OCI-LY7 (cell line): Measurements from ENCODE around the gene SMG9. TPM values are rescaled to one million over a fixed set of nuclear protein-coding genes. Genes with fewer than 3 reads are reported as not detected.

Source experiments
- BruUV-seq: library from RNA; stranded (reverse); fragments of 400-500 nt; replicated peaks from 2 replicates; lab custom pipeline; 2021; lab: Mats Ljungman, UMichigan
- CTCF ChIA-PET: fragments of 300-600 bp; sonication (Branson Sonifier 250); formaldehyde crosslinking; loops from one replicate; lab custom pipeline; 2022; ENCODE audit warnings: antibody characterized with exemption; ENCODE audit not compliant: unreplicated experiment; lab: Charles Lee
- POLR2A ChIA-PET: fragments of 300-600 bp; sonication (Branson Sonifier 250); formaldehyde crosslinking; loops from one replicate; lab custom pipeline; 2022; ENCODE audit warnings: antibody characterized with exemption; lab: Charles Lee
- DNase-seq: peaks from one replicate; pipeline ENCODE4 v3.0.0-alpha.2; 2015; ENCODE audit warnings: low spot score
- H2AFZ ChIP-seq: fragments of 200-600 bp; sonication (generic), shearing (Covaris generic); 2 replicates; pipeline ENCODE4 v1.6.1; 2014; ENCODE audit warnings: mild to moderate bottlenecking, antibody characterized with exemption, low read length, moderate library complexity
- H3K27ac ChIP-seq: fragments of 200-600 bp; sonication (generic); 2 replicates; pipeline ENCODE4 v1.5.1; 2014; ENCODE audit warnings: mixed run types, low read depth, mild to moderate bottlenecking, moderate library complexity, low read length, inconsistent platforms; ENCODE audit not compliant: poor library complexity, severe bottlenecking
- H3K36me3 ChIP-seq: fragments of 200-600 bp; sonication (generic); 2 replicates; pipeline ENCODE4 v1.6.1; 2014; ENCODE audit warnings: mild to moderate bottlenecking, antibody characterized with exemption, low read length, moderate library complexity, mixed read lengths; ENCODE audit not compliant: insufficient read depth
- H3K4me1 ChIP-seq: fragments of 200-600 bp; sonication (generic); 2 replicates; pipeline ENCODE4 v1.5.1; 2014; ENCODE audit warnings: mild to moderate bottlenecking, low read length; ENCODE audit not compliant: insufficient read depth, poor library complexity, severe bottlenecking
- H3K4me2 ChIP-seq: fragments of 200-600 bp; sonication (generic); 2 replicates; pipeline ENCODE4 v1.6.1; 2014; ENCODE audit warnings: mild to moderate bottlenecking, low read length
- H3K4me3 ChIP-seq: fragments of 200-600 bp; sonication (generic); 2 replicates; pipeline ENCODE4 v1.5.1; 2014; ENCODE audit warnings: mild to moderate bottlenecking, low read depth, low read length; ENCODE audit not compliant: poor library complexity, severe bottlenecking
- H3K79me2 ChIP-seq: fragments of 200-600 bp; sonication (generic); 2 replicates; pipeline ENCODE4 v1.6.1; 2016; ENCODE audit warnings: low read depth, mild to moderate bottlenecking, low read length, moderate library complexity, mixed read lengths; ENCODE audit not compliant: insufficient read depth
- H3K9me2 ChIP-seq: fragments of 200-600 bp; sonication (generic); 2 replicates; pipeline ENCODE4 v1.6.1; 2016; ENCODE audit warnings: mild to moderate bottlenecking, low read length, mixed read lengths; ENCODE audit not compliant: insufficient read depth
- H3K9me3 ChIP-seq: fragments of 200-600 bp; sonication (generic); 2 replicates; pipeline ENCODE4 v1.6.1; 2014; ENCODE audit warnings: mild to moderate bottlenecking, mixed run types, low read length, mixed read lengths
- H4K20me1 ChIP-seq: fragments of 200-600 bp; sonication (generic); 2 replicates; pipeline ENCODE4 v1.6.1; 2014; ENCODE audit warnings: mild to moderate bottlenecking, antibody characterized with exemption, low read length, moderate library complexity, mixed read lengths; ENCODE audit not compliant: insufficient read depth
- EZH2phosphoT487 ChIP-seq: fragments of 200-600 bp; sonication (generic); IDR thresholded peaks from 2 replicates; pipeline ENCODE4 v1.6.1; 2018; ENCODE audit warnings: low read depth, borderline replicate concordance, mild to moderate bottlenecking, mixed run types, antibody characterized with exemption, low read length, moderate library complexity, mixed read lengths
- intact Hi-C: fragments of 100-400 bp; cut with micrococcal nuclease; formaldehyde crosslinking; loops from one replicate; pipeline ENCODE4 v1.10.0; 2022; ENCODE audit not compliant: unreplicated experiment
- total RNA-seq, 2 experiments: library from RNA; depleted of rRNA in 1 of 2; stranded (reverse); fragments of >200 nt in 1 of 2; shearing (Covaris generic) in 1 of 2; gene quantifications; 2 replicates each; pipeline ENCODE4 v1.2.3, GENCODE V29; 2014 to 2022
- TF ChIP-seq, protein P1 (sequence below): fragments of 200-600 bp; sonication (generic); conservative IDR thresholded peaks from 2 replicates; pipeline ENCODE4 v1.5.1; 2014; ENCODE audit warnings: mild to moderate bottlenecking, antibody characterized with exemption, low read length, moderate library complexity, mixed read lengths

SMG9 gene
- total RNA-seq, 2 experiments from 2014 or later: 65.6 to 75.5 TPM

DNA sequence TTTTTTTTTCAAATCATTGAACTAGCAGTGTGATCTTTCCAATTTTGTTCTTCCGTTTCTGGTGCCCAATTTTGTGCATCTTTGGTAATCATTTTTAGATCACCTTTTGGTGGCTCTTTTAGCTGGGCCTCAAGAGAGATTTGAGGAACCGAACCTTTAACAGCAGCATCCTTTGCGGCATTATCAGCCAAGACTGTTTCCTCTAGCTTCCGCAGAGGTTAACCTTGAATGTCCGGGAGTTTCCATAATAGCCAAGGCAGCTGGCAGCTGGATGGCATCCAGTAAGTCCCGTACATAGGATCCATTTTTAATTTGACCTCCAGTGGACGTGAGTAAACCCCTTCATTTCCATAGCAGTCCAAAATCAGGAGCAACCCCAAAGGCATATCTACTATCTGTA, 29.3 kb downstream of the SMG9 start:
- Histone ChIP-seq H3K9me2 (no peaks in the 10 kb centered on the region), H3K36me3 (peaks cover 28% of the 10 kb centered on the region), H3K9me3 (no peaks in the 10 kb centered on the region), H3K4me1 (peaks cover 15% of the 10 kb centered on the region), H3K27ac (no peak overlapping the region), H3K79me2 (no peaks in the 10 kb centered on the region), H3K4me3 (no peak overlapping the region), H2AFZ (no peak overlapping the region), H3K4me2 (peak overlapping the region; percentile 7), H4K20me1 (no peaks in the 10 kb centered on the region)
- TF ChIP-seq, protein P1, sequence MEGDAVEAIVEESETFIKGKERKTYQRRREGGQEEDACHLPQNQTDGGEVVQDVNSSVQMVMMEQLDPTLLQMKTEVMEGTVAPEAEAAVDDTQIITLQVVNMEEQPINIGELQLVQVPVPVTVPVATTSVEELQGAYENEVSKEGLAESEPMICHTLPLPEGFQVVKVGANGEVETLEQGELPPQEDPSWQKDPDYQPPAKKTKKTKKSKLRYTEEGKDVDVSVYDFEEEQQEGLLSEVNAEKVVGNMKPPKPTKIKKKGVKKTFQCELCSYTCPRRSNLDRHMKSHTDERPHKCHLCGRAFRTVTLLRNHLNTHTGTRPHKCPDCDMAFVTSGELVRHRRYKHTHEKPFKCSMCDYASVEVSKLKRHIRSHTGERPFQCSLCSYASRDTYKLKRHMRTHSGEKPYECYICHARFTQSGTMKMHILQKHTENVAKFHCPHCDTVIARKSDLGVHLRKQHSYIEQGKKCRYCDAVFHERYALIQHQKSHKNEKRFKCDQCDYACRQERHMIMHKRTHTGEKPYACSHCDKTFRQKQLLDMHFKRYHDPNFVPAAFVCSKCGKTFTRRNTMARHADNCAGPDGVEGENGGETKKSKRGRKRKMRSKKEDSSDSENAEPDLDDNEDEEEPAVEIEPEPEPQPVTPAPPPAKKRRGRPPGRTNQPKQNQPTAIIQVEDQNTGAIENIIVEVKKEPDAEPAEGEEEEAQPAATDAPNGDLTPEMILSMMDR: no peak
- no peak for TF ChIP-seq EZH2phosphoT487
- DNase-seq: peak; percentile 25
- POLR2A ChIA-PET: no interaction called here
- no TSS peak for BruUV-seq
- intact Hi-C loops: loop anchor here (10.0 kb wide), 1 partner anchor 61 kb away; no protein-coding TSS in a partner anchor
- CTCF ChIA-PET: no interaction called here

DNA sequence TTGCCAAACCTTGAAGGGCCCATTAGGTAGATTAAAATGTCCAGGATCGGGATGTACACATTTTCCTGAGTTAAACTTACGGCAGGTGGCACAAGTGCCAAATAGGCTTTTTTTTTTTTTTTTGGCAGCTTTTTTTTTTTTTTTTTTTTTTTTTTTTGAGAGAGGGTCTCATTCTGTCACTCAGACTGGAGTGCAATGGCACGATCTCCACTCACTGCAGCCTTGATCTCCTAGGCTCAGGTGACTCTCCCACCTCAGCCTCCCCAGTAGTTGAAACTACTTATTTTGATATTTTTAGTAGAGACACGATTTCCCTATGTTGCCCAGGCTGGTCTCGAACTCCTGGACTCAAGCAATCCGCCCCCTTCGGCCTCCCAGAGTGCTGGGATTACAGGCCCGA, 29.9 kb downstream of the SMG9 start:
- H3K79me2 ChIP-seq: no peaks in the 10 kb centered on the region
- TF ChIP-seq, protein P1: no peak
- no peak for TF ChIP-seq EZH2phosphoT487
- H3K9me3 ChIP-seq: no peaks in the 10 kb centered on the region
- no peak overlapping the region for H3K27ac ChIP-seq
- ChIA-PET POLR2A (interaction anchor here (0.6 kb wide), 1 partner anchor 259 kb away, joined by 5 read pairs; the partner anchor contains the start of gene LYPD3), CTCF (no interaction called here)
- DNase-seq: no peak
- no peaks in the 10 kb centered on the region for H4K20me1 ChIP-seq
- H3K4me3 ChIP-seq: no peak overlapping the region
- no peak overlapping the region for H2AFZ ChIP-seq
- H3K9me2 ChIP-seq: no peaks in the 10 kb centered on the region
- intact Hi-C loops: loop anchor here (10.0 kb wide), 1 partner anchor 60 kb away; no protein-coding TSS in a partner anchor
- peaks cover 15% of the 10 kb centered on the region for H3K4me1 ChIP-seq
- peak overlapping the region; percentile 7 for H3K4me2 ChIP-seq
- no TSS peak for BruUV-seq
- H3K36me3 ChIP-seq: peaks cover 22% of the 10 kb centered on the region

DNA sequence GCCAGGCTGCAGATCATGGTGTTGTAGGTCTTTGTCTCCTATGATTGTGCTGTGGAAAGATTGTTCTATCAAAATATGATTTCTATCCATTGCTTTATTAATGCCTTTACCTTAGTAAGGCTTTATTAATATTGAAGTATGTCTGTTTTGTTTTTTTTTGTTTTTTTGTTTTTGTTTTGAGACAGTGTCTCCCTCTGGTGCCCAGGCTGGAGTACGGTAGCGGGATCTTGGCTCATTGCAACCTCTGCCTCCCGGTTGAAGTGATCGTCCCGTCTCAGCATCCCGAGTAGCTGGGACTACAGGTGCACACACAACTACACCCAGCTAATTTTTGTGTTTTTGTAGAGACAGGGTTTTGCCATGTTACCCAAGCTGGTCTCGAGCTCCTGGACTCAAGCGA, 31.2 kb downstream of the SMG9 start:
- Histone ChIP-seq H2AFZ (no peak overlapping the region), H4K20me1 (no peaks in the 10 kb centered on the region), H3K79me2 (no peaks in the 10 kb centered on the region), H3K9me2 (no peaks in the 10 kb centered on the region), H3K36me3 (peaks cover 9% of the 10 kb centered on the region), H3K4me2 (no peak overlapping the region), H3K9me3 (no peaks in the 10 kb centered on the region), H3K27ac (no peak overlapping the region), H3K4me3 (no peak overlapping the region), H3K4me1 (peaks cover 15% of the 10 kb centered on the region)
- intact Hi-C loops: loop anchor here (10.0 kb wide), 1 partner anchor 59 kb away; no protein-coding TSS in a partner anchor
- TF ChIP-seq, protein P1: peak; percentile 47
- no peak for TF ChIP-seq EZH2phosphoT487
- DNase-seq: no peak
- ChIA-PET CTCF (no interaction called here), POLR2A (no interaction called here)
- no TSS peak for BruUV-seq
